ENCODE data around the gene MLLT10. TPM values are rescaled to one million over a fixed set of nuclear protein-coding genes. Genes with fewer than 3 reads are reported as not detected.

The MLLT10 gene
- total RNA-seq, 1 experiment from 2014 or later = 72.3 TPM

DNA sequence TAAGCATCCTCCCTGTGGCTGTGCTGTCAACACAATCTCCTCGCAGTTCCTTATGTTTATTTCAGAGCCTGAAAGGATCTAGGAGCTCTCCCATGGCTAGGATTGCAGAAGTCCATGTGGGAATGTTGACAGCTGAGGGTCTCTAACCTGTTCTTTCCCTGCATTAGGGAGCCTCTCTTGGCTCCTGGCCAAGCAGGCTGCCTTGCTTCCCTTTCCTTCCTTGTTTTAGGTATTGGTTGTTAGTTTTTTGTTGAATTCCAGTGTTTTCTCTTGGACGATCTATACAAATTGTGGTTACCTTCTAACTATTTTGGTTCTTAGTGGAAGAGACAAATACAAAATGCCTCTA is 171.8 kb downstream of the MLLT10 start:
- Histone ChIP-seq H3K79me1 (ENCODE audit: insufficient read depth, low read depth, low read length, poor library complexity, severe bottlenecking) (peaks cover 3% of the 10 kb centered on the region), H2AFZ (ENCODE audit: low read length) (no peak overlapping the region), H2BK120ac (ENCODE audit: low read depth, low read length, poor library complexity, severe bottlenecking) (no peak overlapping the region), H2BK5ac (ENCODE audit: insufficient read length, low read length) (no peak overlapping the region), H3K9ac (ENCODE audit: extremely low read depth, insufficient read length, low read length) (no peak overlapping the region), H3K4ac (ENCODE audit: low read depth, low read length) (no peak overlapping the region), H3K14ac (ENCODE audit: insufficient read depth, low read length) (no peak overlapping the region), H2AK5ac (ENCODE audit: insufficient read length, low read length) (no peak overlapping the region), H3K79me2 (ENCODE audit: insufficient read depth, low read length) (no peaks in the 10 kb centered on the region; the same call in 1 of the 2 replicates), H4K8ac (replicated peaks; ENCODE audit: insufficient read length, low read depth, low read length) (no peak overlapping the region), H3K9me3 (ENCODE audit: control insufficient read depth, low read depth, low read length) (no peaks in the 10 kb centered on the region), H3K23ac (ENCODE audit: insufficient read length, low read depth, low read length) (no peak overlapping the region), H3T11ph (ENCODE audit: low read length) (no peak overlapping the region), H3K27me3 (ENCODE audit: insufficient read depth, low read length) (no peaks in the 10 kb centered on the region), H2BK12ac (ENCODE audit: insufficient read length, low read depth, low read length) (no peak overlapping the region), H4K5ac (ENCODE audit: insufficient read length, low read depth, low read length) (no peak overlapping the region), H4K91ac (ENCODE audit: insufficient read length, low read depth, low read length) (no peak overlapping the region), H3K56ac (ENCODE audit: insufficient read length, low read depth, low read length) (no peak overlapping the region), H3K18ac (ENCODE audit: insufficient read length, low read depth, low read length) (no peak overlapping the region), H3K23me2 (ENCODE audit: insufficient read length, low read depth, low read length, poor library complexity, severe bottlenecking) (no peaks in the 10 kb centered on the region), H3K27ac (ENCODE audit: insufficient read length, low read depth, low read length) (no peak overlapping the region), H3K4me2 (ENCODE audit: insufficient read depth, insufficient read length, low read length) (no peak overlapping the region), H2BK15ac (ENCODE audit: low read depth, low read length) (no peak overlapping the region), H3K4me1 (ENCODE audit: insufficient read depth, low read length) (no peaks in the 10 kb centered on the region), H4K20me1 (ENCODE audit: control insufficient read depth, insufficient read depth, insufficient read length) (no peaks in the 10 kb centered on the region), H2BK20ac (ENCODE audit: low read depth, low read length, poor library complexity, severe bottlenecking) (no peak overlapping the region)
- Mint-ChIP-seq H3K4me3 (no peak overlapping the region), H3K27ac (no peak overlapping the region), H3K4me1 (peaks cover 16 to 22% of the 10 kb centered on the region in 2 experiments), H3K27me3 (ENCODE audit: low read depth) (no peaks in the 10 kb centered on the region), H3K36me3 (ENCODE audit: insufficient read depth in 1 of 3, low read depth in 3 of 3) (peaks cover 12 to 34% (median 25%) of the 10 kb centered on the region in 3 experiments), H3K9me3 (peaks cover 5% of the 10 kb centered on the region in 2 experiments)
- WGBS (ENCODE audit: extremely low coverage, insufficient read length, low lambda C conversion rate) = no CpG with 5 or more reads among the region's 2 CpGs
- TF ChIP-seq CTCF (conservative IDR thresholded peaks at IDR 0.05) = no peak
- no peak for DNase-seq
